Fibroblast of skin of right quadriceps (primary cell): ENCODE measurements around the gene ADAP1.

Experiments
- DNase-seq: peaks from one replicate; pipeline ENCODE4 v3.0.0-alpha.2; 2013

ADAP1 gene

DNA sequence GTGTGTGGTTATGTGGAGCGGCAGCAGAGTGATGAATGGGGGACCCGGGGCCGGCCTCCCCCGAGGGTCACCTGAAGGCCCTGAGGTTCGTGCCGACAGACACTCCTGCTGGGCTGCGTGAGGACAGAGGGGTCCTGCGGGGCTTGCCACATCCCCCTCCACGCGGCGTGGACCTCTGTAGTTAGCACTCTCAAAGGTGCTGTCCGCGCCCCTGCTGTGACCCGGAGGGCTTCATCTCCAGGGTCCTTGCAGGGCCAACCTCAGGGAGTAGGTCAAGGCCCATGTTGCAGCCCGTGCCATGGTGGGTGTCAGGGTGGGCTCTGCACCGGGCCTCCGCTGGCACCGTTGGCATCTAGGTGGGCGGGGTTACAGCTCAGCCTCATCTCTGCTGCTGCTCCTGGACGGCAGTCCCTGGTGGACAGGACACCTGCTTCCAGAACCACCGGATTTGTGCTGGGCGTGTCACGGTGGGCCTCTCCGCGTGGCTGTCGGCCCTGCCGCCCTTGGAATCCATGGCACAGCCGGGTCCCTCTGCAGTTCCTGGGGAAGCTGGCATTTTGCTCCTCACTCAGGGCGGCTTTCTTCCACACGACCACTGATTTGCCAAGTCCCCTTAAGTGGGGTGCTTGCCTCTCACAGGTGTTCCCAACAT, 97.9 kb downstream of the ADAP1 start:
- DNase-seq, result no peak

DNA sequence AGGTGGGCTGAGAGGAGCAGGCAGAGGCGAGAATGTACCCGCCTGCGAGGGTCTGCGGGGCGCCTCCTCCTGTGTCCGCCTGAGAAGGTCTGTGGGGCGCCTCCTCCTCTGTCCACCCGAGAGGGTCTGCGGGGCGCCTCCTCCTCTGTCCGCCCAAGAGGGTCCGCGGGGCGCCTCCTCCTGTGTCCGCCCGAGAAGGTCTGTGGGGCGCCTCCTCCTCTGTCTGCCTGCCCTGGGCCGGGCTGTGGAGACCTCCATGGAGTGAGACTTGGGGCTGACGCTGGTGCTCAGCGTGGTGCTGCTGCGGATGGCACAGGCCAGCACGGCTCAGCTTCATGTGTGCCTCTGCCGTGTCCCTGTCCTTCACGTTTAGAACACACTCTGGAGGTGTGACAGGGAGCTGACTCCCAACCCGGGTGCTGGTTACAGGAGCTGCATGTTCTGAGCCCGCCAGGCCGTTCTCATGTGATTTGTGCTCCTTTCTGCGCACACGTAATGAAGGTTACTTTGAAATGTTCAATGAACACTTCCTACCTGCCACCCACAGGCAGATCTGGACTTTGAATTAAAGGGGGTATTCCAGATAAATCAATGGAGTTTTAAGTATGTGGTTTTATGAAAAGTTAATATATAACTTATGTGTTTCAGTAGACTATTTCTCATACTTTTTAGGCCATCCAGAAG, 98.7 kb downstream of the ADAP1 start:
- no peak for DNase-seq

GRCh38 chr7:854118-854775, 100.2 kb downstream of the ADAP1 start:
- no peak for DNase-seq

DNA sequence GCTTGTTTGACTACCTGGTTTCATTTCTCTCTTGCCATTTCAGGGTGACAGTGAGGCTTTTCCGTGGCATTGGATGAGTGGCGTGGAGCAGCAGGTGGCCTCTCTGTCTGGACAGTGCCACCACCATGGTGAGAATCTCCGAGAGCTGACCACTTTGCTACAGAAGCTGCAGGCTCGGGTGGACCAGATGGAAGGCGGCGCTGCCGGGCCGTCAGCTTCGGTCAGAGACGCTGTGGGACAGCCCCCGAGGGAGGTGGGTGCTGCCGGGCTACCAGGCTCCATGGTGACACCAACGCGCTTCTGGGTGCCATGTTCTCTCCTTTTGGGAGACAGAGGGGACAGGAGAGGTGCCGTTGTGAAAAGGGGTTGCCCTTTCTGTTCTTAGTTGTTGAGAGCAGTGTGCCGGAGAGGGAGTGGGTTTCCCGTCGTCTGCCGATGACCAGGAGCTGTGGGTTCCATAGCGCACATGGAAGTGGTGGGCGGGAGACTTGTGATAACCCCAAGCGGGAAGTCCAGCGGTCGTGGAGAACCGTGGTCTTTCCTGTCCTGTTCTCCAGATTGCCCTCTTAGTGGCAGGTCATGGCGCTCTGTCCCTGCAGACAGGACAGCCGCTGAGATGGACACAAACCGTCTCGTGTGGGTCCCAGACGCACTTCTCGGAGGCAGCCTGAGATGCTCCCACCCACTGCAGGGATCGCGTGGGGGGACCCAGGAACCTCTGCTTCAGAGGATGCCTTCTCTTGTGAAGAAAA, 100.9 kb downstream of the ADAP1 start:
- no peak for DNase-seq

GRCh38 chr7:851204-851603, 103.3 kb downstream of the ADAP1 start:
- DNase-seq, result no peak

DNA sequence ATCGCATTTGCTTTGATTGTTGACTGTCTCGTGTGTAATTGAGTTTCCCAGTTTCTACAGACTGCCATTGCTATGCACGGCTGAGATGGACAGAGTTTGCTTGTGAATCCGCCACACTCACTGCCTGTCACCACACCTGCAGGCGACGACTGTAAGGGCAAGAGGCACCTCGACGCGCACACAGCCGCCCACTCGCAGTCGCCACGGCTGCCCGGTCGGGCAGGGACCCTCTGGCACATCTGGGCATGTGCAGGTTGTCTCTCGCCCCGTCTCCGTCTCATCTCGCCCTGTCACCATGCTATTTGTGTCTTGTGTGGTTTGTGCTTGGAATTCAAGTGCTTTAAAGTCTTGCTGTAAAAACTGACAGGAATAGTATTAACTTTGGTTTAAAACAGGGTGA, 104.7 kb downstream of the ADAP1 start:
- DNase-seq, result no peak

DNA sequence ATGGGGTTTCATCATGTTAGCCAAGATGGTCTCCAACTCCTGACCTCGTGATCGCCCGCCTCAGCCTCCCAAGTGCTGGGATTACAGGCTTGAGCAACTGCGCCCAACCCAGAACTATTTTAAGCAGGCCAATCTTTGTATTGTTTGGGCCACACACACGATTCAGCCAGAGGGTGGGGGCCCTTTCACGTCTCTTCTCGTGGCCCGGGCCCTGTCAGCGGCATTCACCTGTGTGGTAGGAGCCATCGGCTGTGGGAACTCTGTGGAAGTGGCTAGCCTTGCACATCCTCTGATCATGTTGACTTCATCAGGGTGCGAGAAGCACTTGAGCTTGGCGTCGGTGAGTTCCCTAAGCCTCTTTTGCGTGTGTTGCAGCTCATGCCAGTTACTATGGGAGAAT, 105.3 kb downstream of the ADAP1 start:
- no peak for DNase-seq
